ENCODE measurements around the gene SCAF11.

DNA sequence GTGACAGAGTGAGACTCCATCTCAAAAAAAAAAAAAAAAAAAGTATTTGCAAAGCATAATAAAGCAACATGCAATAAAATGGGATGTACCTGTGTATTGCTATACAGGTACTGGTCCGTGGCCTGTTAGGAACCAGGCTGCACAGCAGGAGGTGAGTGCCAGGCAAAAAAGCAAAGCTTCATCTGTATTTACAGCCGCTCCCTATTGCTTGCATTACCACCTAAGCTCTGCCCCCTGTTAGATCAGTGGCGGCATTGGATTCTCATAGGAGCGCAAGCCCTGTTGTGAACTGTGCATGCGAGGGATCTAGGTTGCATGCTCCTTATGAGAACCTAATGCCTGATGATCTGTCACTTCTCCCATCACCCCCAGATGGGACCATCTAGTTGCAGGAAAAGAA is 113.3 kb downstream of the SCAF11 start:
- TF ChIP-seq, protein P1, sequence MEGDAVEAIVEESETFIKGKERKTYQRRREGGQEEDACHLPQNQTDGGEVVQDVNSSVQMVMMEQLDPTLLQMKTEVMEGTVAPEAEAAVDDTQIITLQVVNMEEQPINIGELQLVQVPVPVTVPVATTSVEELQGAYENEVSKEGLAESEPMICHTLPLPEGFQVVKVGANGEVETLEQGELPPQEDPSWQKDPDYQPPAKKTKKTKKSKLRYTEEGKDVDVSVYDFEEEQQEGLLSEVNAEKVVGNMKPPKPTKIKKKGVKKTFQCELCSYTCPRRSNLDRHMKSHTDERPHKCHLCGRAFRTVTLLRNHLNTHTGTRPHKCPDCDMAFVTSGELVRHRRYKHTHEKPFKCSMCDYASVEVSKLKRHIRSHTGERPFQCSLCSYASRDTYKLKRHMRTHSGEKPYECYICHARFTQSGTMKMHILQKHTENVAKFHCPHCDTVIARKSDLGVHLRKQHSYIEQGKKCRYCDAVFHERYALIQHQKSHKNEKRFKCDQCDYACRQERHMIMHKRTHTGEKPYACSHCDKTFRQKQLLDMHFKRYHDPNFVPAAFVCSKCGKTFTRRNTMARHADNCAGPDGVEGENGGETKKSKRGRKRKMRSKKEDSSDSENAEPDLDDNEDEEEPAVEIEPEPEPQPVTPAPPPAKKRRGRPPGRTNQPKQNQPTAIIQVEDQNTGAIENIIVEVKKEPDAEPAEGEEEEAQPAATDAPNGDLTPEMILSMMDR (IDR thresholded peaks at IDR 0.05; ENCODE audit: low read depth, low read length) = no peak
- TF ChIP-seq, protein P2, sequence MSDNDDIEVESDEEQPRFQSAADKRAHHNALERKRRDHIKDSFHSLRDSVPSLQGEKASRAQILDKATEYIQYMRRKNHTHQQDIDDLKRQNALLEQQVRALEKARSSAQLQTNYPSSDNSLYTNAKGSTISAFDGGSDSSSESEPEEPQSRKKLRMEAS (IDR thresholded peaks at IDR 0.05; ENCODE audit: low read depth, low read length) = no peak
- TF ChIP-seq POLR2A (IDR thresholded peaks at IDR 0.05; ENCODE audit: extremely low read depth, insufficient read length) (no peak), MYC (IDR thresholded peaks at IDR 0.05; ENCODE audit: low read depth, low read length) (no peak)

All from NB4 (cell line).